Measurements from ENCODE around the gene OSBP. TPM values are rescaled to one million over a fixed set of nuclear protein-coding genes. Genes with fewer than 3 reads are reported as not detected.

Gene OSBP
- polyA plus RNA-seq, 1 donor (not counting 4 experiments of a cell fraction or from before 2014, with no cell fraction given): 31.9 TPM

GRCh38 chr11:59600234-59600633, 15.3 kb downstream of the OSBP start:
- peaks cover 11% of the 10 kb centered on the region for H4K20me1 ChIP-seq (ENCODE audit: control insufficient read depth, extremely low read depth, insufficient read depth, low read length)

GRCh38 chr11:59598961-59599360, 16.6 kb downstream of the OSBP start:
- Histone ChIP-seq H3K27me3 (ENCODE audit: control insufficient read depth, extremely low read depth, insufficient read depth, low read length) (no peaks in the 10 kb centered on the region), H2AFZ (ENCODE audit: control insufficient read depth, low read length) (no peak overlapping the region), H3K27ac (ENCODE audit: control insufficient read depth, insufficient read depth, low read length) (no peak overlapping the region), H3K9me3 (ENCODE audit: control insufficient read depth, low read depth, low read length) (no peaks in the 10 kb centered on the region), H3K79me2 (ENCODE audit: control insufficient read depth, insufficient read depth, low read length) (peaks cover 20% of the 10 kb centered on the region), H4K20me1 (ENCODE audit: control insufficient read depth, extremely low read depth, insufficient read depth, low read length) (peaks cover 11% of the 10 kb centered on the region), H3K9me1 (ENCODE audit: control insufficient read depth, extremely low read depth, insufficient read depth, low read length) (no peaks in the 10 kb centered on the region), H3K4me3 (ENCODE audit: control insufficient read depth in 2 of 3, extremely low read depth in 1 of 3, insufficient read depth in 2 of 3, low read depth in 1 of 3, low read length in 3 of 3) (no peak overlapping the region), H3K4me2 (ENCODE audit: control insufficient read depth, extremely low read depth, insufficient read depth, low read depth, low read length) (no peak overlapping the region), H3K9ac (ENCODE audit: control insufficient read depth, extremely low read depth, insufficient read depth, low read length) (no peak overlapping the region), H3K36me3 (ENCODE audit: control insufficient read depth in 2 of 2, extremely low read depth in 1 of 2, insufficient read depth in 2 of 2, low read length in 2 of 2) (peaks cover 38 to 47% of the 10 kb centered on the region in 2 experiments), H3K4me1 (ENCODE audit: control insufficient read depth, extremely low read depth, insufficient read depth, low read length) (no peaks in the 10 kb centered on the region)
- DNase-seq (ENCODE audit: low read depth, low spot score) (no peak), FAIRE-seq (no peak)
- TF ChIP-seq EZH2 (IDR thresholded peaks at IDR 0.05; ENCODE audit: low read length) (no peak), CTCF (optimal IDR thresholded peaks at IDR 0.05 in 1 of 3, IDR thresholded peaks at IDR 0.05 in 1 of 3, conservative IDR thresholded peaks at IDR 0.05 in 1 of 3; ENCODE audit: extremely low read depth in 1 of 3, insufficient read depth in 2 of 3, low read length in 3 of 3) (no peak)
- dilution Hi-C loops (cut with MboI; ENCODE audit: extremely low pct_ligation_motif_present, low sequenced_read_pairs): no loop called here

More at GRCh38 chr11:59600234-59600633, 15.3 kb downstream of the OSBP start:
- Histone ChIP-seq H3K27me3 (ENCODE audit: control insufficient read depth, extremely low read depth, insufficient read depth, low read length) (no peaks in the 10 kb centered on the region), H3K4me2 (ENCODE audit: control insufficient read depth, extremely low read depth, insufficient read depth, low read depth, low read length) (no peak overlapping the region), H3K36me3 (ENCODE audit: control insufficient read depth in 2 of 2, extremely low read depth in 1 of 2, insufficient read depth in 2 of 2, low read length in 2 of 2) (peaks cover 36 to 44% of the 10 kb centered on the region in 2 experiments), H3K27ac (ENCODE audit: control insufficient read depth, insufficient read depth, low read length) (no peak overlapping the region), H2AFZ (ENCODE audit: control insufficient read depth, low read length) (no peak overlapping the region), H3K9me3 (ENCODE audit: control insufficient read depth, low read depth, low read length) (no peaks in the 10 kb centered on the region), H3K4me1 (ENCODE audit: control insufficient read depth, extremely low read depth, insufficient read depth, low read length) (no peaks in the 10 kb centered on the region), H3K9ac (ENCODE audit: control insufficient read depth, extremely low read depth, insufficient read depth, low read length) (no peak overlapping the region), H3K79me2 (ENCODE audit: control insufficient read depth, insufficient read depth, low read length) (peaks cover 28% of the 10 kb centered on the region), H3K4me3 (ENCODE audit: control insufficient read depth in 2 of 3, extremely low read depth in 1 of 3, insufficient read depth in 2 of 3, low read depth in 1 of 3, low read length in 3 of 3) (no peak overlapping the region), H3K9me1 (ENCODE audit: control insufficient read depth, extremely low read depth, insufficient read depth, low read length) (no peaks in the 10 kb centered on the region)
- FAIRE-seq (no peak), DNase-seq (ENCODE audit: low read depth, low spot score) (no peak)
- TF ChIP-seq CTCF (optimal IDR thresholded peaks at IDR 0.05 in 1 of 3, IDR thresholded peaks at IDR 0.05 in 1 of 3, conservative IDR thresholded peaks at IDR 0.05 in 1 of 3; ENCODE audit: extremely low read depth in 1 of 3, insufficient read depth in 2 of 3, low read length in 3 of 3) (no peak), EZH2 (IDR thresholded peaks at IDR 0.05; ENCODE audit: low read length) (no peak)
- dilution Hi-C loops (cut with MboI; ENCODE audit: extremely low pct_ligation_motif_present, low sequenced_read_pairs): no loop called here
